ENCODE measurements around the gene HEPHL1.

DNA sequence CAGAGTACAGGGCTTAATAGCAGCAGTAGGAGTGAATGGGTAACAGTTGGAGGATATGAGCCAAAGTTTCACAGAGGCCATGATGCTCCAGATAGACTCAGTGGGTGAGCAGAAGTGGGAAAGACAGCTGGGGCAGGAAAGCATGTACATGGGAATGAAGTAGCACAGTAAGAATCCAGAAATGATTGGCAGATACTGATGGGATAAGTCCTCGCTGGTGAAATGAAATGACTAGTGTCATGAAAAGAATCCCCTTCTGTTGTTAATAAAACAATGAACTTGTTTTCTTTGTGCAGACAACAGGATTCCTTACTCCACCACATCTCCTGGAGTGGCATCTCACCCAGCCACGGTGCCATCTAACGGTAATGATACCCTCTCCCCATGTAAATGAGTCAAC is 90.1 kb downstream of the HEPHL1 start:
- TF ChIP-seq, protein P1, sequence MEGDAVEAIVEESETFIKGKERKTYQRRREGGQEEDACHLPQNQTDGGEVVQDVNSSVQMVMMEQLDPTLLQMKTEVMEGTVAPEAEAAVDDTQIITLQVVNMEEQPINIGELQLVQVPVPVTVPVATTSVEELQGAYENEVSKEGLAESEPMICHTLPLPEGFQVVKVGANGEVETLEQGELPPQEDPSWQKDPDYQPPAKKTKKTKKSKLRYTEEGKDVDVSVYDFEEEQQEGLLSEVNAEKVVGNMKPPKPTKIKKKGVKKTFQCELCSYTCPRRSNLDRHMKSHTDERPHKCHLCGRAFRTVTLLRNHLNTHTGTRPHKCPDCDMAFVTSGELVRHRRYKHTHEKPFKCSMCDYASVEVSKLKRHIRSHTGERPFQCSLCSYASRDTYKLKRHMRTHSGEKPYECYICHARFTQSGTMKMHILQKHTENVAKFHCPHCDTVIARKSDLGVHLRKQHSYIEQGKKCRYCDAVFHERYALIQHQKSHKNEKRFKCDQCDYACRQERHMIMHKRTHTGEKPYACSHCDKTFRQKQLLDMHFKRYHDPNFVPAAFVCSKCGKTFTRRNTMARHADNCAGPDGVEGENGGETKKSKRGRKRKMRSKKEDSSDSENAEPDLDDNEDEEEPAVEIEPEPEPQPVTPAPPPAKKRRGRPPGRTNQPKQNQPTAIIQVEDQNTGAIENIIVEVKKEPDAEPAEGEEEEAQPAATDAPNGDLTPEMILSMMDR (IDR thresholded peaks at IDR 0.05; ENCODE audit: low read length): no peak
- TF ChIP-seq EZH2 (IDR thresholded peaks at IDR 0.05; ENCODE audit: borderline replicate concordance, low read length): no peak

Measured in OCI-LY1 (cell line).